CD4-positive, alpha-beta T cell treated with Interleukin-15 for 1 hour (primary cell): Measurements from ENCODE around the gene TSPAN13.

Experiments used
- DNase-seq: peaks from one replicate; pipeline ENCODE4 v3.0.0-alpha.2; 2020

The TSPAN13 gene

GRCh38 chr7:16778476-16778875, 24.9 kb downstream of the TSPAN13 start:
- DNase-seq: no peak

GRCh38 chr7:16779051-16779450, 25.5 kb downstream of the TSPAN13 start:
- no peak for DNase-seq

DNA sequence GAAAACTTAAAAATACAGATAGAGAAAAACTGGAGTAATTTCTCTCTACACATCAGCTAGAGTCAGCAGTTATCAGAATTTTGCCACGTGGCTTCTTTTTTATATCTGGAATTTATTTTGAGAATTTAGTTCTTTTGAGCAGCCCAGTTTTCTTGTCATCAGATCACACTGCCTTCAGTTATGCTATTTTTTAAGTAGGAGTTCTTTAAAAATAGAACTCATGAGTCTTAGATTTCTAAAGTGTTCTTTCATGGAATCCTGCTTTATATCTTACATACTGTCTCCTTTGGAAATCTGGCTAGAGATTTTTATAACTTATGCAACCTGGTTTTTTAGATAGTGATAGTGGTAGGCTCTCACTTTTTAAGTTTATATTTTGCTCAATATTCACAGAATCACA, 27.0 kb downstream of the TSPAN13 start:
- DNase-seq: no peak

DNA sequence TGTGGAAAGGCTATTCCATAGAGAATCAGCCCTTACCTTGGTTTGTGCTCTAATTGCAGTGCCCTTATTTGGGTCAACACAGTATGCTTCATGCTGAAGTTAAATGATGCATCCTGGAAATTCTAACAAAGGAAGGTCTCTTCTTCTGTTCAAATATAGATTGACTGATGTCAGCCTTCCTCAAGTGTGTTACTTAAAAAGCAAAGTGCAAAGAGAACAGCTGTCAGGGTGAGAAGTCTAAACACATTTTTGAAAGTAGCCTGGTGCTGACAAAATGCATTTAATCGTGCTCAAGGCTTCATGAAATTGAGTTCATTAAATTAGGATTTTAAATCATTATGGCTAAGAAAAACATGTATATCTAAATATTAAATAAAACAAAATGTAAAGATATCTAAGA, 31.8 kb downstream of the TSPAN13 start:
- DNase-seq: no peak

- no peak for DNase-seq
These were observed 32.3 kb downstream of the TSPAN13 start for GRCh38 chr7:16785846-16786245.

DNA sequence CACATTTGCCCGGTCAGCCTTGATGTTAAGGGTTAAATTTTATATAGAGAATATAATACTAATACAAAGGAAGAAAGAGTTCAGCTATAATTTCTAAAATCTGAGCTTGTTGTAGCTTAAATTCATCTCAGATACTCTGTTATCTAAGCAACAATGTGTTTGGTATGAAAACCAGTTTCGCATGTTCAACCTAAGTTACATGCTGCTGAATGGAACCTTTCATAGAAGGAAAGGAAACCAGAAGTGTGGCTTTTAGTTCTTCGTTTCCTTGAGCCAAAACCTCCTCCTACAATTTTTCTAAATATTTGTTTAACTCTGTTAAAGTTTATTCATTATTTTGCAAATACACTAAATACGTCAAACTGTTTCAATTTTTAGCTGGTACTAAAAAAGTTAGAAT, 32.7 kb downstream of the TSPAN13 start:
- DNase-seq: no peak

DNA sequence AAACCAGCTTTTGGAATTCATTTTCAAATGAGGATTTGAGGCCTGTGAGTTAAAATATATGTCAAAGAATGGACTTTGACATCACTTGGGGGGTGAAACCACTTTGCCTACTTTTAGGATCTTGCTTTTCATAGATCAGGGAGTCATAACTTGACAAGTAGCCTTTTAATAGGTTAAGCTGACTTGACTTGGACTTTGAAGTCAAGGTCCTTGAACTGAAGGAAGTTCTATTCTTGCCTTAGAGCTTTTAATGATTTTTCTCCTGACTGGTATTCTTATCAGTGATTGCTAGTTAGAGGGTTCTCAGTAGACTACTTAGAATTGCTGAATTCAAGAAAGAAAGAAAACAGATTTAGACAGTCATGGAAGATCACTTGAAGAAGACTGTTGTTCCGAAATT, 33.6 kb downstream of the TSPAN13 start:
- DNase-seq: no peak

DNA sequence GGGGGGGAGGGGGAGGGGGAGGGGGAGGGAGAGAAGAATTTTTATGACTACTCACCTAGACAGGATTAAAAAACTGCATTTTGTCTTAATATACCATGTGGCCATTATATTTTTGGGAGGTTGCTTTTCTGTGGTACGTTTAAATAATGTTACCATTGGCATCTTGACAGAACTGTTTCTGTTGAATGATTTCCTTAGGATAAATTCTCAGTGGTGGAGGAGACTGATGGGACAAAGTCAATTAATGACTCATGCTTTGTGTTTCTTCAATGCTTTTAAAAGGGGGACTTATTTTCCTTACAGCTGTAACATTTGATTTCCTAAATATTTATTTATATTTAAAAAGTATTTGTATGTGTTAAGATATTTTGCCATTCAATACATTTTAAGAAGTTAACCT, 37.5 kb downstream of the TSPAN13 start:
- DNase-seq: no peak

- no peak for DNase-seq
These were observed 38.5 kb downstream of the TSPAN13 start for GRCh38 chr7:16791905-16792698.

DNA sequence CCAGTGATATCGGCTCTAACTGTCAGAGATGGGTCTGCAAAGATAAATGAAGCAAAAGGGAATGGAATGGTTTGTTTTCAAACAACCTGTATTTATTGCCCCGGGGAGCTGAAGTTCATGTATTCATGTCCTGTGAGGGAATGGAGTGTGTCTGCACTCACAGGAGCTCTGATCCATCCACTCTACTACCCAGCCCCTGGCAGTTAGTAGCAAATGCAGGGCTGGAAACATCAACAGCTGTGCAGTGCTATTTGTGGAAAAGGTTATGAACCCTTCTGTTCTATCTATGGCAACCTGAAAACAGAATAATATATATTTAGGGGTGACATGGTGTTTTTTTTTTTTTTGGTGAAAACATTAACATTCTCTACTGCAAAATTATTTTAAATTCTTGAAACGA, 41.4 kb downstream of the TSPAN13 start:
- DNase-seq: no peak

GRCh38 chr7:16795624-16796023, 42.1 kb downstream of the TSPAN13 start:
- no peak for DNase-seq

- no peak for DNase-seq
These were observed 47.6 kb downstream of the TSPAN13 start for GRCh38 chr7:16801111-16801542.

- DNase-seq: no peak
These were observed 48.0 kb downstream of the TSPAN13 start for GRCh38 chr7:16801579-16801978.

- no peak for DNase-seq
These were observed 49.6 kb downstream of the TSPAN13 start for GRCh38 chr7:16803125-16803524.

GRCh38 chr7:16803881-16804673, 50.5 kb downstream of the TSPAN13 start:
- DNase-seq: no peak

DNA sequence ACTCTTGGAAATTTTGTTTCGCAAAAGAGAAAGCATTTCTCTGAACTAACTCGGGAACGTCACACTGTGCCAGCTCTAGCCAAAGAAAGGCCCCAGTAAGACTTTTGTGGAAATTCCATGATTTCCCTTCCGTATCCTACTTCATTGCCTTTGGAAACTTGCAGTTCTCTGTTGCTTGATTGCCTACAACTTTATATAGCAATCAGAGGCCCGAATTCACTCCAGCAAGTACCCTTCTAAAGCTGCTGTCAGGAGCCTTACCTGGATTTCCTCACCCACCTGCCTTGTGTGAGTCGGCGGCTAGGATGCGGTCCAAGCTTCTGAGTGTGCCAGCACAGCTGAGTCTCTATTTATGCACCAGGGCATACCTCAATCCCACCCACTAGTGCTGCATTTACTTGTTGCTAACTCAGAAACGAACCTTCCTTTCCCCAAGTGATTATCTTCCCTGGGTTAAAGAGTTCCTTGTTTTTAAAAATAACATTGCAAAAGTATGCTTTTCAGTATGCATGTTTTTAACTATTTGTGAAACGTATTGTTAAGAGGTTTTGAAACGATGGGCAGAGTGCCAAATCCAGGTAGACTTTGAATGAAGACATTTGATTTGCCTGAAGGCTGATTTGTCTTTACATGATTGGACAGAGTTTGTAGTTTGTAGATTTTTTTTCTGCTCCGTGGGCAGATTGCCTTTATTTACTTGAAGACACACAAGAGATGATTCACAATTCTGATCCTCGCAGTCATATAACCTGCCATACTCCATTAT, 51.3 kb downstream of the TSPAN13 start, which contains the start of gene AGR2:
Gene AGR2 (minus strand): TSS at position 326 of the 766 bp plus-strand sequence. CDS start 3,203 bp downstream, outside the sequence.
- no peak for DNase-seq

- no peak for DNase-seq
These were observed 51.9 kb downstream of the TSPAN13 start for GRCh38 chr7:16805441-16805840.

DNA sequence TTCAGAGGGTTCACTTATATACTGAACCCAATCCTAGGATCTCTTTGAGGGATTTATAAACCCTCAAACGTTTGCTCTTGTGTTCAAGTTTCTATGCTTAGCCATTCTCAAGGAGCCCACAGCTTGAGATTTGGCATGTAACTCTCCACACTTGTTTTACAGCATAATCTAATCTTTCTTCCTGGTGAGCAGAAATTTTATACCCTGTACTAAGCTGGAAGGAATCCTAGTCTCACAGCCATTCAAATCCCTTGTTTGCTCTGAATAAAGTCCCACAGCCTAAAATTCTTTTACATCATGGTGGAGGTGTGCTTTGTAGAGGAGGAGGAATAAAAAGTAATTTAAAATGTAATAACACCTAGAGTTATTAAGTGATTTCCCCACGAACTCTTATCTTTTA, 56.6 kb downstream of the TSPAN13 start:
- no peak for DNase-seq

- no peak for DNase-seq
These were observed 57.0 kb downstream of the TSPAN13 start for GRCh38 chr7:16810573-16810972.

DNA sequence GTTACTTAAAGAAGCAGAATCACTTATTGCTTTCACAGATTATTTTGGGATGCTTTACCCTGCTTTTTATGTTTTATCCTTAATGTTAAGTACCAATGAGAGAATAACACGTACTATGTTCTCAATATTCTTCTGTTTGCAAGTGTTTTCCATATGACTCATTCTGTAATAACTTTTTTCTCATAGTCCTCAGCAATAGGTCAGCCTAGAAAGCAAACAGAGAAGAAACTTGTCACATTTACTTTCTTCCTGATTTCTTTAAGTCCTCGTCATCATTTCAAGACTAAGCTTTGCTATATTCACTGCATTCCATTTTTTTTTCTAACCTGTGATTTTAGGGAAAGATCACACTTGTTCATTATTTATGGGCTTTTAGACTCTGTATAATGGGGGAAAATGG, 58.0 kb downstream of the TSPAN13 start:
- DNase-seq: no peak

DNA sequence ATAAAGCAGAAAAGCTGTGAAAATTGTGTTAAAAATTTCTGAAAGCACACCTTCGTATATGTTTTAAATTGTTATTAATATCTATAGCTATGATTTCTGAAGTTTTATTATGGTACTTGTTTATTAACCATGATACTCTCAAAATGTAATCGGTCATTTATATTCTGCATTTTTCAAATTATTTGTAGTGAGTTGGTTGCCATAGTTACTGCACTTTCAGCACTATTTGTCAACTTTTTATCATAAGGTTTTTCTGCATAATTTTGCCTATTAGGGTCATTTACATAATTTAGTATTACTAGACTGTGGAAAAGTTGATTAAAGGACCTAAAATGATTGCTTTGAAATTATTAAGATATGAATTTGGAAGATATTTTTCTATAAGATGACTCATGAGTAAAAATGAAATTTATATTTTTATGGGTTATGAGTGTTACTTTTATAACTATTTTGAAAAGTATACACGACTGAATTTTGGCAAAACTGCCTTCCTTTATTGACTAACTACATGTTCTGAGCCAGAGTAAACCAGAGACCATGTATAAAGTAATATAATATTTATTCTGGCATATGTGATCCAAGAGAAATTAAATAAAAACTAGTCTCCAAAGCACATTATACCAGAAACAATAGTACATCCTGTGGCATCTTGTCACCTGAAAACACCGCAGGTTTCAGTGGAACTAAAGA, 59.1 kb downstream of the TSPAN13 start:
- no peak for DNase-seq

DNA sequence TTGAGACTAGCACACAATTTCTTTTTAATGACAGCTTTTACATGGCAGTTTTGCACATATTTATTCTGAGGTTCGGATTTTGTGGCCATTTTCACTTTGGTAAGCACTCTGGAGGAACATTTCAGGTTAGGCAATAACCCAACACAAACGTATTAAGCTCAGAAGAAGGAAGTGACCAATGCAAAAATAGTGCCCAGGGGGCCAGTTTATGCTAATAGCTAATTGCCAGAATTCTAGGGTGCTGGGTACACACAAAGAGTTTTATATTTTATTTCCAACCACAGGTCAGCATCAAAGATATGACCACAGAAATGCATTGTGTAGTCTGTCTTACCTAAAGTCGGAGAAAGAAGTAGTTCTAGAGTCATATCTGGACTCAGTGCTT, 59.7 kb downstream of the TSPAN13 start:
- no peak for DNase-seq

GRCh38 chr7:16815001-16815400, 61.4 kb downstream of the TSPAN13 start:
- DNase-seq: no peak
